Measurements from ENCODE around the gene THSD7B.

THSD7B gene

DNA sequence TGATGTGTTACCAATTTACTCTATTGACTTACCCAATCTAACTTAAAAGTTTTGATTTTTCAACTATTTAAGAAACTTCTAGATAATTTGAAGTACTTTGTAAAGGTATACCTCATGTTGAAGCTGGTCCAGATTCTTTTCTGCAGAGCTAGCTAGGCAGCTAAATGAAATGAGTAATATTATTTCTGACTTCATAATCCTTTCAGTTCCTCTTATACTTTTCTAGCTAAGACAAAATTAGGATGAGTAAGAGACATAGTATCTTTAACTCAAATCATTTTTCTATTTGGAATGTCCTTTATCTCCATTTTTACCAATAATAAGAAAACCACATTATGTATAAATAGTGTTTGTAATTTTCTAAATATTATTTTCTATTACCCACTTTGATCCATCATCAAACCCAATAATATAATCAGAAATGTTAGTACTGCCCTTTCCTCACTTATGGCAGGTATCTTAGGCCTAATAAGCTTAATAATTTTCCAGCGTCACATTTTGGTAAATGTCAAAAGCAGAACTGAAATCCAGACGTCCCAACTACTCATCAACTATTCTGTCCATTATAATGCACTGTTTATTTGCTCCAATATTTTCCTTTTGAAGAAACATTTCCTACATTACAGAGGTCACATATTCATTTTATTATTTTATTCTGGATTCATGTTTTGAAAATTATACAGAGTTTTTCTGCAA is 456.6 kb downstream of the THSD7B start:
- Histone ChIP-seq H3K4me1 (ENCODE audit: control insufficient read depth in 1 of 2, insufficient read depth in 2 of 2, low read length in 2 of 2) (no peaks in the 10 kb centered on the region), H3K27ac (ENCODE audit: low read depth, low read length) (no peak overlapping the region), H3K4me3 (ENCODE audit: low read depth in 1 of 2, low read length in 2 of 2) (no peak overlapping the region), H3K36me3 (ENCODE audit: control insufficient read depth in 1 of 2, insufficient read depth in 2 of 2, low read length in 2 of 2) (no peaks in the 10 kb centered on the region), H3K9ac (ENCODE audit: low read depth in 1 of 2, low read length in 2 of 2) (no peak overlapping the region), H3K27me3 (ENCODE audit: control insufficient read depth in 1 of 2, insufficient read depth in 2 of 2, low read length in 2 of 2) (no peaks in the 10 kb centered on the region), H3K9me3 (ENCODE audit: control insufficient read depth in 1 of 2, low read length in 2 of 2) (no peaks in the 10 kb centered on the region)

DNA sequence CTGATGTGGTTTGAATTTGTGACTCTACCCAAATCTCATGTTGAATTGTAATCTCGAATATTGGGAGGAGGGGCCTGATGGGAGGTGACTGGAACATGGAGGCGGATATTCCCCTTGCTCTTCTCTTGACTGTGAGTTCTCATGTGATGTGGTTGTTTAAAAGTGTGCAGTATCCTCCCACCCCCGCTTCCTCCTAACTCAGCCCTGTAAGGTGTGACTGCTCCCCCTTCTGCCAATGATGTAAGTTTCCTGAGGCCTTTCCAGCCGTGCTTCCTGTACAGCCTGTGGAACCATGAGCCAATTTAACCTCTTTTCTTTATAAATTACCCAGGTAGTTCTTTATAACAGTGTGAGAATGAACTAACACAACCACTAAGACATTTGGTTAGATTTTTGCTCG is 458.4 kb downstream of the THSD7B start:
- Histone ChIP-seq H3K4me3 (ENCODE audit: low read depth in 1 of 2, low read length in 2 of 2) (no peak overlapping the region), H3K36me3 (ENCODE audit: control insufficient read depth in 1 of 2, insufficient read depth in 2 of 2, low read length in 2 of 2) (no peaks in the 10 kb centered on the region), H3K4me1 (ENCODE audit: control insufficient read depth in 1 of 2, insufficient read depth in 2 of 2, low read length in 2 of 2) (no peaks in the 10 kb centered on the region), H3K9me3 (ENCODE audit: control insufficient read depth in 1 of 2, low read length in 2 of 2) (no peaks in the 10 kb centered on the region), H3K9ac (ENCODE audit: low read depth in 1 of 2, low read length in 2 of 2) (no peak overlapping the region), H3K27ac (ENCODE audit: low read depth, low read length) (no peak overlapping the region), H3K27me3 (ENCODE audit: control insufficient read depth in 1 of 2, insufficient read depth in 2 of 2, low read length in 2 of 2) (no peaks in the 10 kb centered on the region)

DNA sequence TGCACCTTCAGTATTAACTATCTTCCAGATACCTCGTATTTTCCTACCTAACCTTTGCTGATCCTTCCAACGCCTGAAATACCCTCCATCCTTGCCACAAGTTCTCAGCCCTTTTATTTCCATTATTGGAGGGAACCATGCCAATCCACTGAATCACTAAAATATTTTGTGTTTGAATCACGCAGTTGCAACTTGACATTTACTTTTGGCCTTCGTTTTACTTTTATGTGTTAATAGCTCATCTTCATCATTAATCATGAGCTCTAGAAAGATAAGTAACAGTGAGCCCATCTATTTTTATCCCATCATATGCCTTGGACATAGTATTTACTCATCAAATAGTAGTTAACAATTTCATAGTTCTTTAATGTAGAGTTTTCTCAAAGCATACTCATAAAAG is 463.2 kb downstream of the THSD7B start:
- H3K36me3 ChIP-seq (ENCODE audit: control insufficient read depth in 1 of 2, insufficient read depth in 2 of 2, low read length in 2 of 2) = no peaks in the 10 kb centered on the region
- no peak overlapping the region for H3K4me3 ChIP-seq (ENCODE audit: low read depth in 1 of 2, low read length in 2 of 2)
- H3K9me3 ChIP-seq (ENCODE audit: control insufficient read depth in 1 of 2, low read length in 2 of 2) = no peaks in the 10 kb centered on the region
- no peaks in the 10 kb centered on the region for H3K4me1 ChIP-seq (ENCODE audit: control insufficient read depth in 1 of 2, insufficient read depth in 2 of 2, low read length in 2 of 2)
- H3K27ac ChIP-seq (ENCODE audit: low read depth, low read length) = no peak overlapping the region
- no peak overlapping the region for H3K9ac ChIP-seq (ENCODE audit: low read depth in 1 of 2, low read length in 2 of 2)
- H3K27me3 ChIP-seq (ENCODE audit: control insufficient read depth in 1 of 2, insufficient read depth in 2 of 2, low read length in 2 of 2) = no peaks in the 10 kb centered on the region

DNA sequence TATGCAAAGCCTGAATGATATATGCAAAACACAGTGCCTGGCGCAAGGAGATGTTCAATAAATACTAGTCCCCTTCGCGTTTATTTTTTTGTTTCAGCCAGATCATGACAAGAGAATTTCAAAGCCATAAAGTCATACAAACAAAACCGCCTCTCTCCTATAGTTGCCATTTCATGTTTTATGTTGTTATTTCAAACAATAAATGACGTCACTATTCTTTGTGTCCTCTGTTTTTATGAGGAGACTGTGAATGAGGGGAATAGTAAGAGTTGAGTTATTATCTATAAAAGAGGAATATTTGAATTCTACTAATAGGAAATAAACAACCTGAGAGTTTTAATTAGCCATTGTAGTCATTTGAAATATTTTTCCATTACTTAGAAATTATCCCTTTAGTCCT is 464.5 kb downstream of the THSD7B start:
- no peaks in the 10 kb centered on the region for H3K9me3 ChIP-seq (ENCODE audit: control insufficient read depth in 1 of 2, low read length in 2 of 2)
- no peaks in the 10 kb centered on the region for H3K4me1 ChIP-seq (ENCODE audit: control insufficient read depth in 1 of 2, insufficient read depth in 2 of 2, low read length in 2 of 2)
- H3K27me3 ChIP-seq (ENCODE audit: control insufficient read depth in 1 of 2, insufficient read depth in 2 of 2, low read length in 2 of 2) = no peaks in the 10 kb centered on the region
- H3K9ac ChIP-seq (ENCODE audit: low read depth in 1 of 2, low read length in 2 of 2) = no peak overlapping the region
- H3K36me3 ChIP-seq (ENCODE audit: control insufficient read depth in 1 of 2, insufficient read depth in 2 of 2, low read length in 2 of 2) = no peaks in the 10 kb centered on the region
- H3K4me3 ChIP-seq (ENCODE audit: low read depth in 1 of 2, low read length in 2 of 2) = no peak overlapping the region
- H3K27ac ChIP-seq (ENCODE audit: low read depth, low read length) = no peak overlapping the region

DNA sequence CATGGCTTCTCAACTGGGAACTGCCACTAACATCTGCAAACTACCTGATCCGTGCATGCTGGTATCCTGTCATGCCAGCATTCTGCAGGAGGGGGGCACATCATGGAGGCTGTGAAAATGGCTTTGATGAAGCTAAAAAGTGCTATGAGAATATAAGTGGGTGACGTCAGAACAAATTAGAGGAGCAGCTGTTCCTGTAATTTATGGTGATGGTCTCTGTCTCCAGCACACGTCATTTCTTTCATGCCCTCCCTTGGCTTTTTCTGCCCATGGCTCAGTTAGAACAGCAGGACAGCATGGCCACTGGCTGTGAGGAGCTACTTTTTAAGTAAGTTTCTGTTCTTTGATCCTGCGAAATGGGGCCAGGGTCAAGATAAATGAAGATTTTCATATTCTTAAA is 466.3 kb downstream of the THSD7B start:
- no peaks in the 10 kb centered on the region for H3K27me3 ChIP-seq (ENCODE audit: control insufficient read depth in 1 of 2, insufficient read depth in 2 of 2, low read length in 2 of 2)
- no peaks in the 10 kb centered on the region for H3K4me1 ChIP-seq (ENCODE audit: control insufficient read depth in 1 of 2, insufficient read depth in 2 of 2, low read length in 2 of 2)
- no peak overlapping the region for H3K4me3 ChIP-seq (ENCODE audit: low read depth in 1 of 2, low read length in 2 of 2)
- H3K9ac ChIP-seq (ENCODE audit: low read depth in 1 of 2, low read length in 2 of 2) = no peak overlapping the region
- no peak overlapping the region for H3K27ac ChIP-seq (ENCODE audit: low read depth, low read length)
- no peaks in the 10 kb centered on the region for H3K9me3 ChIP-seq (ENCODE audit: control insufficient read depth in 1 of 2, low read length in 2 of 2)
- no peaks in the 10 kb centered on the region for H3K36me3 ChIP-seq (ENCODE audit: control insufficient read depth in 1 of 2, insufficient read depth in 2 of 2, low read length in 2 of 2)

DNA sequence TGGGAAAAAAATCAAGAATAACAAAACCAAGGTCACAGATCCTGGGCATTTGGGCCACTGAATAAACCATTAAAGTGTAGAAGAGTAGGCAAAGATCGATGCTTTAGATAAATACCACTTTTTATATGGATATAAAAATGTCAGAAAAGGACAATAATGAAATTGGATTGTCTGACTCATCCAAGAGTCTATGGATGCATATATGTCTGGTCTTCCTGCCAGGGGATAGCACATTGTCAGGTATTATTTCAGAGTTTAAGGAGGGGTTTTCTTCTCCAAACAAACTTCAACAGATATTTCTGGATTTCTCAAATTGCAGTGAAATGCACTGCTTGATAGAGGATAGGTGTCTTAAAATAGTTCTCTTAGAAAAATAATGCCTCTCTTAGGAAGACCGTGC is 466.7 kb downstream of the THSD7B start:
- Histone ChIP-seq H3K9ac (ENCODE audit: low read depth in 1 of 2, low read length in 2 of 2) (no peak overlapping the region), H3K4me3 (ENCODE audit: low read depth in 1 of 2, low read length in 2 of 2) (no peak overlapping the region), H3K36me3 (ENCODE audit: control insufficient read depth in 1 of 2, insufficient read depth in 2 of 2, low read length in 2 of 2) (no peaks in the 10 kb centered on the region), H3K9me3 (ENCODE audit: control insufficient read depth in 1 of 2, low read length in 2 of 2) (no peaks in the 10 kb centered on the region), H3K27me3 (ENCODE audit: control insufficient read depth in 1 of 2, insufficient read depth in 2 of 2, low read length in 2 of 2) (no peaks in the 10 kb centered on the region), H3K27ac (ENCODE audit: low read depth, low read length) (no peak overlapping the region), H3K4me1 (ENCODE audit: control insufficient read depth in 1 of 2, insufficient read depth in 2 of 2, low read length in 2 of 2) (no peaks in the 10 kb centered on the region)

DNA sequence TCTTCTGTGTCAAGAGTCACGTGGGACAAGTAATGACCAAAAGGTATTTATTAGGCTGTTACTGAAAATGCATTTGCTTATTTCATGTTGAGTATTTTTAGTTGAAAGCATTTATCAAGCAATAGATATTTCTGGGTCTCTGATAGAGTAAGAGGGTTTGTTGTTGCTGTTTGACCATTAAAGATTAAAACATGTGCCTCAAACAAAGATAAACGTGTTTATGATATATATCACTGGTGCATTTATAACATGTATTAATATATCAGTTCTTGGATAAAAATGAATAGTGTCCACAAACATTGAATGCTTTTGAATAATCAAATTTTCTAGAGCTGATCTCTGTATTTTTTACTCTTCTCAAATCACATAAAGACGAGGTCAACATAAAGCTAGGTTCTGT is 467.7 kb downstream of the THSD7B start:
- Histone ChIP-seq H3K36me3 (ENCODE audit: control insufficient read depth in 1 of 2, insufficient read depth in 2 of 2, low read length in 2 of 2) (no peaks in the 10 kb centered on the region), H3K27ac (ENCODE audit: low read depth, low read length) (no peak overlapping the region), H3K4me3 (ENCODE audit: low read depth in 1 of 2, low read length in 2 of 2) (no peak overlapping the region), H3K4me1 (ENCODE audit: control insufficient read depth in 1 of 2, insufficient read depth in 2 of 2, low read length in 2 of 2) (no peaks in the 10 kb centered on the region), H3K27me3 (ENCODE audit: control insufficient read depth in 1 of 2, insufficient read depth in 2 of 2, low read length in 2 of 2) (no peaks in the 10 kb centered on the region), H3K9me3 (ENCODE audit: control insufficient read depth in 1 of 2, low read length in 2 of 2) (no peaks in the 10 kb centered on the region), H3K9ac (ENCODE audit: low read depth in 1 of 2, low read length in 2 of 2) (no peak overlapping the region)

DNA sequence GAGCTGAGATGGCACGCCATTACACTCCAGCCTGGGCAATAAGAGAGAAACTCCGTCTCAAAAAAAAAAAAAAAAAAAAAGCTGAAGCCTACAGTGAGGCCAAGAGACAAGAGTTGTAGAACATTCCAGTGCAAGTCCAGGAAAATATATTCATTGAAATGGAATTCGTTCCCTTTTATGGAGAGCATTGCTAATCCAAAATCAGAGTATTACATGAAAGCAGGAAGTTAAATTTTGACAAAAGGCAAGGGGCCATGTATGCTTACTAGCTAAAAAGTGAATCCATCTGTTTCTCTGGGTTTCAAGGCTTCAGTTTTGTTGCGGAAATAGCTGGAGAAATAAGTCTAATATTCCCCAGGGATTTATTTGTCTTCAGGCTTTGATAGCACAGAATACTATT is 471.7 kb downstream of the THSD7B start:
- Histone ChIP-seq H3K4me3 (ENCODE audit: low read depth in 1 of 2, low read length in 2 of 2) (no peak overlapping the region), H3K27me3 (ENCODE audit: control insufficient read depth in 1 of 2, insufficient read depth in 2 of 2, low read length in 2 of 2) (no peaks in the 10 kb centered on the region), H3K4me1 (ENCODE audit: control insufficient read depth in 1 of 2, insufficient read depth in 2 of 2, low read length in 2 of 2) (no peaks in the 10 kb centered on the region), H3K36me3 (ENCODE audit: control insufficient read depth in 1 of 2, insufficient read depth in 2 of 2, low read length in 2 of 2) (no peaks in the 10 kb centered on the region), H3K9ac (ENCODE audit: low read depth in 1 of 2, low read length in 2 of 2) (no peak overlapping the region), H3K27ac (ENCODE audit: low read depth, low read length) (no peak overlapping the region), H3K9me3 (ENCODE audit: control insufficient read depth in 1 of 2, low read length in 2 of 2) (no peaks in the 10 kb centered on the region)

DNA sequence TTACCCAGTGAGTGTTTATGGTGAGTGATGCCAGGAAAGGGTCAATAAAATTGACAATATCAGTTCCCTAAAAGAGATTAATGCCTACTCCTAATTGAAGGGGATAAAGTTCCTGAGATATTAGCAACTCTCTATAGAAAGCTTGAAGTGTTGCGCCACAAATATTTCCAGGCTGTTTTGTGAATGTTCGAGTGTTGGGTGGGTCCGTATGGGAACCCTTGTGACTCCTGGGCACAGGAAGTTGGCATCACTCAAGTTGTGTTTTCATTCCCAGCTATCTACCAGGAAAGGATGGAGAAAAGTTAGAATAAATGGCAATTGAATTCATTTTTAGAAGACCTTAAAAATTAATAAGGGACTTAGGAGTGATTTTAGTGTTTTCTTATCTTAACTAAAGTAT is 472.7 kb downstream of the THSD7B start:
- no peak overlapping the region for H3K9ac ChIP-seq (ENCODE audit: low read depth in 1 of 2, low read length in 2 of 2)

DNA sequence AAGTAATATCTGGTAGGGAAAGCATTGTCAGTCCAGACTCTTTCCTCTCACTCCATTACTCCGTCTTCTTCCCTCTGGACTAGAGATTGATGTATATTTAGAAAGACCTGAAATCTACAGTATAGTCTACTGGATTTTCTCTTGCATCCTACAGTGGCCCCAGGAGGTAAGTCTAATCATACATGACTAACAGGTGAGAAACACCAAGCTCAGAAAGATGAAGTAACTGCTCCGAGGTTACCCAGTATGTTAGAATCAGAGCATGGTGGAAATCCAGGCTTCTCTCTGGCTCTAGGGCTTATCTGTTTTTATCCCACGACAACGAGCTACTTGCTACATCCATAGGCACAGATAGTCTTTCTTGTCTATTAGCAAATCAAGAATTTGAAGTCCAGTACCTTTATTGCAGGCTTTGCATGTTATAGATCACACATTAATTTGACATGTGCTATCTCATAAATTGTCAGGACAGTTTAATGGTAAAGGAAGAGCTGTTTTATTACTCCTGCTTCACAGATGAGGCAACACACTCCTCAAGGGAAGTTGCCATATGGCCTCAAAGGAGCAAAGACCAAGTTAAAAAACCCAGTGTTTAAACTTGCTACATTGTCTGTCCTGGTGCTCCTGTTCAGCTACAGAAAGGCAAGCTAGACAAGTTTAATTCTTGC is 484.3 kb downstream of the THSD7B start:
- Histone ChIP-seq H3K27me3 (ENCODE audit: control insufficient read depth in 1 of 2, insufficient read depth in 2 of 2, low read length in 2 of 2) (no peaks in the 10 kb centered on the region), H3K9me3 (ENCODE audit: control insufficient read depth in 1 of 2, low read length in 2 of 2) (no peaks in the 10 kb centered on the region), H3K4me3 (ENCODE audit: low read depth in 1 of 2, low read length in 2 of 2) (no peak overlapping the region), H3K27ac (ENCODE audit: low read depth, low read length) (no peak overlapping the region), H3K36me3 (ENCODE audit: control insufficient read depth in 1 of 2, insufficient read depth in 2 of 2, low read length in 2 of 2) (no peaks in the 10 kb centered on the region), H3K9ac (ENCODE audit: low read depth in 1 of 2, low read length in 2 of 2) (no peak overlapping the region), H3K4me1 (ENCODE audit: control insufficient read depth in 1 of 2, insufficient read depth in 2 of 2, low read length in 2 of 2) (no peaks in the 10 kb centered on the region)

More for the DNA sequence above, 472.7 kb downstream of the THSD7B start:
- no peaks in the 10 kb centered on the region for H3K9me3 ChIP-seq (ENCODE audit: control insufficient read depth in 1 of 2, low read length in 2 of 2)
- no peak overlapping the region for H3K4me3 ChIP-seq (ENCODE audit: low read depth in 1 of 2, low read length in 2 of 2)
- no peak overlapping the region for H3K27ac ChIP-seq (ENCODE audit: low read depth, low read length)
- H3K36me3 ChIP-seq (ENCODE audit: control insufficient read depth in 1 of 2, insufficient read depth in 2 of 2, low read length in 2 of 2) = no peaks in the 10 kb centered on the region
- H3K27me3 ChIP-seq (ENCODE audit: control insufficient read depth in 1 of 2, insufficient read depth in 2 of 2, low read length in 2 of 2) = no peaks in the 10 kb centered on the region
- no peaks in the 10 kb centered on the region for H3K4me1 ChIP-seq (ENCODE audit: control insufficient read depth in 1 of 2, insufficient read depth in 2 of 2, low read length in 2 of 2)

Data from duodenal mucosa (tissue), 2 donors.